Ascending aorta (tissue), 2 donors: ENCODE results near the gene FBXL5. TPM values are rescaled to one million over a fixed set of nuclear protein-coding genes. Genes with fewer than 3 reads are reported as not detected.

Source experiments
- DNase-seq, 2 donors: peaks; one replicate each; pipeline ENCODE4 v3.0.0-alpha.2; 2019; ENCODE audit warnings: low spot score in 2 of 2
- H3K27ac ChIP-seq, 2 donors: fragments of 200-600 bp; sonication (generic); one replicate each; pipeline ENCODE4 v1.5.1; 2016 to 2017; ENCODE audit warnings: mild to moderate bottlenecking in 1 of 2
- H3K27me3 ChIP-seq: fragments of 200-600 bp; sonication (generic); one replicate; pipeline ENCODE4 v1.5.1; 2017
- H3K36me3 ChIP-seq, 2 donors: fragments of 200-600 bp; sonication (generic); one replicate each; pipeline ENCODE4 v1.5.1; 2016
- H3K4me1 ChIP-seq, 2 donors: fragments of 200-600 bp; sonication (generic); one replicate each; pipeline ENCODE4 v1.5.1; 2016 to 2017; ENCODE audit warnings: mild to moderate bottlenecking in 1 of 2
- H3K4me3 ChIP-seq, 2 donors: fragments of 200-600 bp; sonication (generic); one replicate each; pipeline ENCODE4 v1.5.1; 2016 to 2017; ENCODE audit warnings: mild to moderate bottlenecking in 1 of 2
- H3K9me3 ChIP-seq, 2 donors: fragments of 200-600 bp; sonication (generic); one replicate each; pipeline ENCODE4 v1.5.1; 2016
- CTCF ChIP-seq, 3 experiments: fragments of 200-600 bp in 2 of 3; fragments of 450-650 bp in 1 of 3; sonication (generic) in 2 of 3; IDR thresholded peaks; one replicate each; pipeline ENCODE4 v1.5.1; 2016 to 2019; ENCODE audit warnings: antibody characterized with exemption in 3 of 3, mild to moderate bottlenecking in 1 of 3, moderate library complexity in 1 of 3
- intact Hi-C: fragments of 100-400 bp; cut with DNase I; formaldehyde crosslinking; loops from one replicate; pipeline ENCODE4 v1.15.1; 2023
- total RNA-seq: library from RNA; depleted of rRNA; stranded (reverse); fragments of >200 nt; gene quantifications from one replicate; pipeline ENCODE4 v1.1.0, GENCODE V29; 2016

FBXL5 gene
- total RNA-seq, 1 donor from 2014 or later, result 59.0 TPM

GRCh38 chr4:15676039-15676438, 20.9 kb upstream of the FBXL5 start:
- no peak for TF ChIP-seq CTCF (IDR thresholded peaks at IDR 0.05)
- no peak for DNase-seq
- Histone ChIP-seq H3K27me3 (no peaks in the 10 kb centered on the region), H3K9me3 (no peaks in the 10 kb centered on the region), H3K4me1 (peaks cover under 1% of the 10 kb centered on the region in 2 donors), H3K27ac (no peak overlapping the region), H3K36me3 (no peaks in the 10 kb centered on the region), H3K4me3 (no peak overlapping the region)
- intact Hi-C loops, result no loop called here

- Histone ChIP-seq H3K4me1 (peaks cover 0 to 2% of the 10 kb centered on the region in 2 donors), H3K27ac (no peak overlapping the region), H3K4me3 (no peak overlapping the region), H3K9me3 (no peaks in the 10 kb centered on the region), H3K27me3 (no peaks in the 10 kb centered on the region), H3K36me3 (no peaks in the 10 kb centered on the region)
- intact Hi-C loops, result no loop called here
- DNase-seq, result no peak
- no peak for TF ChIP-seq CTCF (IDR thresholded peaks at IDR 0.05)
These were observed 20.2 kb upstream of the FBXL5 start for GRCh38 chr4:15675356-15675755.

- no peak overlapping the region for H3K4me3 ChIP-seq
- no peaks in the 10 kb centered on the region for H3K36me3 ChIP-seq
These were observed 19.8 kb upstream of the FBXL5 start for GRCh38 chr4:15674926-15675325.

GRCh38 chr4:15674046-15674445, 18.9 kb upstream of the FBXL5 start:
- Histone ChIP-seq H3K9me3 (no peaks in the 10 kb centered on the region), H3K27ac (no peak overlapping the region), H3K27me3 (no peaks in the 10 kb centered on the region), H3K4me3 (no peak overlapping the region), H3K4me1 (peaks cover 0 to 2% of the 10 kb centered on the region in 2 donors), H3K36me3 (no peaks in the 10 kb centered on the region)
- no peak for DNase-seq
- intact Hi-C loops, result no loop called here
- TF ChIP-seq CTCF (IDR thresholded peaks at IDR 0.05), result no peak

More at GRCh38 chr4:15674926-15675325, 19.8 kb upstream of the FBXL5 start:
- H3K27me3 ChIP-seq, result no peaks in the 10 kb centered on the region
- H3K27ac ChIP-seq, result no peak overlapping the region
- no peaks in the 10 kb centered on the region for H3K9me3 ChIP-seq
- peaks cover 0 to 2% of the 10 kb centered on the region in 2 donors for H3K4me1 ChIP-seq
- DNase-seq, result no peak
- TF ChIP-seq CTCF (IDR thresholded peaks at IDR 0.05), result no peak
- intact Hi-C loops, result no loop called here

GRCh38 chr4:15673337-15673736, 18.2 kb upstream of the FBXL5 start:
- intact Hi-C loops, result no loop called here
- Histone ChIP-seq H3K9me3 (no peaks in the 10 kb centered on the region), H3K36me3 (no peaks in the 10 kb centered on the region), H3K27ac (no peak overlapping the region), H3K27me3 (no peaks in the 10 kb centered on the region), H3K4me1 (peaks cover 0 to 2% of the 10 kb centered on the region in 2 donors), H3K4me3 (no peak overlapping the region)
- no peak for TF ChIP-seq CTCF (IDR thresholded peaks at IDR 0.05)
- DNase-seq, result no peak

- no peak overlapping the region for H3K27ac ChIP-seq
- intact Hi-C loops, result no loop called here
- no peak for DNase-seq
- H3K36me3 ChIP-seq, result no peaks in the 10 kb centered on the region
- H3K9me3 ChIP-seq, result no peaks in the 10 kb centered on the region
- TF ChIP-seq CTCF (IDR thresholded peaks at IDR 0.05), result no peak
- peaks cover 0 to 2% of the 10 kb centered on the region in 2 donors for H3K4me1 ChIP-seq
- no peaks in the 10 kb centered on the region for H3K27me3 ChIP-seq
- H3K4me3 ChIP-seq, result no peak overlapping the region
These were observed 16.9 kb upstream of the FBXL5 start for GRCh38 chr4:15672101-15672500.
